H1 (cell line): ENCODE data around the gene UBE3B.

ENCODE experiments used
- CEBPB ChIP-seq: IDR thresholded peaks from 2 replicates; pipeline ENCODE4 v1.6.1; 2012; ENCODE audit warnings: low read depth, low read length
- CHD1 ChIP-seq: IDR thresholded peaks from 2 replicates; pipeline ENCODE4 v1.6.1; 2012; ENCODE audit warnings: low read depth, low read length, improper control_type of control experiment
- FOSL1 ChIP-seq: IDR thresholded peaks from 2 replicates; pipeline ENCODE4 v1.6.1; 2011; ENCODE audit warnings: mild to moderate bottlenecking, low read depth, low read length, moderate library complexity; ENCODE audit not compliant: insufficient read depth
- POLR2AphosphoS5 ChIP-seq: IDR thresholded peaks from 2 replicates; pipeline ENCODE4 v1.6.1; 2011; ENCODE audit warnings: low read depth, low read length
- RNF2 ChIP-seq: fragments of 200-900, 300-1000 bp; sonication (generic); IDR thresholded peaks from 2 replicates; pipeline ENCODE4 v1.7.1; 2016; ENCODE audit warnings: borderline replicate concordance, low read depth, mild to moderate bottlenecking, antibody characterized with exemption, low read length; ENCODE audit not compliant: poor library complexity, severe bottlenecking; ENCODE audit errors: missing control alignments
- SP1 ChIP-seq: IDR thresholded peaks from 2 replicates; pipeline ENCODE4 v1.6.1; 2011; ENCODE audit warnings: low read depth, low read length
- TAF1 ChIP-seq: IDR thresholded peaks from 2 replicates; pipeline ENCODE4 v1.6.1; 2011; ENCODE audit warnings: mild to moderate bottlenecking, low read depth, low read length
- TEAD4 ChIP-seq: IDR thresholded peaks from 2 replicates; pipeline ENCODE4 v1.6.1; 2012; ENCODE audit warnings: low read depth, low read length, inconsistent platforms, mixed read lengths
- TF ChIP-seq, protein P1 (sequence below), 3 experiments: IDR thresholded peaks; 1 replicate in 2 of 3; 2 replicates in 1 of 3; pipeline versions ENCODE4 v1.5.1 to v1.6.1; 2011; ENCODE audit warnings: low read length in 3 of 3, mild to moderate bottlenecking in 3 of 3, inconsistent platforms in 2 of 3, low read depth in 1 of 3, moderate library complexity in 1 of 3; ENCODE audit not compliant: insufficient read depth in 1 of 3; ENCODE audit errors: control extremely low read depth in 1 of 3
- TF ChIP-seq, protein P2 (sequence below): IDR thresholded peaks from 2 replicates; pipeline ENCODE4 v1.6.1; 2012; ENCODE audit warnings: low read length, inconsistent platforms

GRCh38 chr12:109558374-109559199 is 81.2 kb downstream of the UBE3B start:
- TF ChIP-seq, protein P1, sequence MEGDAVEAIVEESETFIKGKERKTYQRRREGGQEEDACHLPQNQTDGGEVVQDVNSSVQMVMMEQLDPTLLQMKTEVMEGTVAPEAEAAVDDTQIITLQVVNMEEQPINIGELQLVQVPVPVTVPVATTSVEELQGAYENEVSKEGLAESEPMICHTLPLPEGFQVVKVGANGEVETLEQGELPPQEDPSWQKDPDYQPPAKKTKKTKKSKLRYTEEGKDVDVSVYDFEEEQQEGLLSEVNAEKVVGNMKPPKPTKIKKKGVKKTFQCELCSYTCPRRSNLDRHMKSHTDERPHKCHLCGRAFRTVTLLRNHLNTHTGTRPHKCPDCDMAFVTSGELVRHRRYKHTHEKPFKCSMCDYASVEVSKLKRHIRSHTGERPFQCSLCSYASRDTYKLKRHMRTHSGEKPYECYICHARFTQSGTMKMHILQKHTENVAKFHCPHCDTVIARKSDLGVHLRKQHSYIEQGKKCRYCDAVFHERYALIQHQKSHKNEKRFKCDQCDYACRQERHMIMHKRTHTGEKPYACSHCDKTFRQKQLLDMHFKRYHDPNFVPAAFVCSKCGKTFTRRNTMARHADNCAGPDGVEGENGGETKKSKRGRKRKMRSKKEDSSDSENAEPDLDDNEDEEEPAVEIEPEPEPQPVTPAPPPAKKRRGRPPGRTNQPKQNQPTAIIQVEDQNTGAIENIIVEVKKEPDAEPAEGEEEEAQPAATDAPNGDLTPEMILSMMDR (IDR thresholded peaks at IDR 0.05; ENCODE audit: control extremely low read depth in 1 of 3, insufficient read depth in 1 of 3, low read depth in 1 of 3, low read length in 3 of 3) = no peak
- TF ChIP-seq TEAD4 = no peak
- TF ChIP-seq POLR2AphosphoS5 = no peak
- no peak for TF ChIP-seq CHD1
- TF ChIP-seq, protein P2, sequence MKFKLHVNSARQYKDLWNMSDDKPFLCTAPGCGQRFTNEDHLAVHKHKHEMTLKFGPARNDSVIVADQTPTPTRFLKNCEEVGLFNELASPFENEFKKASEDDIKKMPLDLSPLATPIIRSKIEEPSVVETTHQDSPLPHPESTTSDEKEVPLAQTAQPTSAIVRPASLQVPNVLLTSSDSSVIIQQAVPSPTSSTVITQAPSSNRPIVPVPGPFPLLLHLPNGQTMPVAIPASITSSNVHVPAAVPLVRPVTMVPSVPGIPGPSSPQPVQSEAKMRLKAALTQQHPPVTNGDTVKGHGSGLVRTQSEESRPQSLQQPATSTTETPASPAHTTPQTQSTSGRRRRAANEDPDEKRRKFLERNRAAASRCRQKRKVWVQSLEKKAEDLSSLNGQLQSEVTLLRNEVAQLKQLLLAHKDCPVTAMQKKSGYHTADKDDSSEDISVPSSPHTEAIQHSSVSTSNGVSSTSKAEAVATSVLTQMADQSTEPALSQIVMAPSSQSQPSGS = no peak
- no peak for TF ChIP-seq CEBPB
- TF ChIP-seq RNF2 = no peak
- TF ChIP-seq TAF1 = no peak
- no peak for TF ChIP-seq FOSL1
- TF ChIP-seq SP1 = no peak
